ENCODE results near the gene LRIG2. TPM values are rescaled to one million over a fixed set of nuclear protein-coding genes. Genes with fewer than 3 reads are reported as not detected.

Gene LRIG2
- total RNA-seq, 1 donor, result 24.3 TPM

GRCh38 chr1:113166473-113166872 lies 93.5 kb downstream of the LRIG2 start:
- no peak for TF ChIP-seq CTCF (IDR thresholded peaks at IDR 0.05; ENCODE audit: insufficient read depth, low read length)
- no peak for DNase-seq (ENCODE audit: low read depth)
- no peak overlapping the region for H3K4me3 ChIP-seq (ENCODE audit: low read depth, low read length)

GRCh38 chr1:113168946-113169345 lies 95.9 kb downstream of the LRIG2 start:
- TF ChIP-seq CTCF (IDR thresholded peaks at IDR 0.05; ENCODE audit: insufficient read depth, low read length), result no peak
- no peak overlapping the region for H3K4me3 ChIP-seq (ENCODE audit: low read depth, low read length)
- DNase-seq (ENCODE audit: low read depth), result no peak

GRCh38 chr1:113169591-113169990 lies 96.6 kb downstream of the LRIG2 start:
- DNase-seq (ENCODE audit: low read depth), result no peak
- H3K4me3 ChIP-seq (ENCODE audit: low read depth, low read length), result no peak overlapping the region
- no peak for TF ChIP-seq CTCF (IDR thresholded peaks at IDR 0.05; ENCODE audit: insufficient read depth, low read length)

GRCh38 chr1:113170519-113170918 lies 97.5 kb downstream of the LRIG2 start:
- no peak for DNase-seq (ENCODE audit: low read depth)
- TF ChIP-seq CTCF (IDR thresholded peaks at IDR 0.05; ENCODE audit: insufficient read depth, low read length), result no peak
- H3K4me3 ChIP-seq (ENCODE audit: low read depth, low read length), result no peak overlapping the region

GRCh38 chr1:113178106-113178505 lies 105.1 kb downstream of the LRIG2 start:
- no peak overlapping the region for H3K4me3 ChIP-seq (ENCODE audit: low read depth, low read length)
- TF ChIP-seq CTCF (IDR thresholded peaks at IDR 0.05; ENCODE audit: insufficient read depth, low read length), result no peak
- DNase-seq (ENCODE audit: low read depth), result no peak

GRCh38 chr1:113178522-113178921 lies 105.5 kb downstream of the LRIG2 start:
- TF ChIP-seq CTCF (IDR thresholded peaks at IDR 0.05; ENCODE audit: insufficient read depth, low read length), result peak; percentile 29
- no peak overlapping the region for H3K4me3 ChIP-seq (ENCODE audit: low read depth, low read length)
- DNase-seq (ENCODE audit: low read depth), result peak; percentile 34

Other genes with a start within 250 kb of the LRIG2 start
- 65.5 and 71.9 TPM in 2 replicates for gene SLC16A1, start 117.0 kb upstream of the LRIG2 start, total RNA-seq (ENCODE audit: low replicate concordance)